ENCODE data around the gene POU2F1. TPM values are rescaled to one million over a fixed set of nuclear protein-coding genes. Genes with fewer than 3 reads are reported as not detected.

POU2F1 gene
- total and polyA plus RNA-seq, 11 donors, result 2.4 to 13.4 (median 8.8) TPM

DNA sequence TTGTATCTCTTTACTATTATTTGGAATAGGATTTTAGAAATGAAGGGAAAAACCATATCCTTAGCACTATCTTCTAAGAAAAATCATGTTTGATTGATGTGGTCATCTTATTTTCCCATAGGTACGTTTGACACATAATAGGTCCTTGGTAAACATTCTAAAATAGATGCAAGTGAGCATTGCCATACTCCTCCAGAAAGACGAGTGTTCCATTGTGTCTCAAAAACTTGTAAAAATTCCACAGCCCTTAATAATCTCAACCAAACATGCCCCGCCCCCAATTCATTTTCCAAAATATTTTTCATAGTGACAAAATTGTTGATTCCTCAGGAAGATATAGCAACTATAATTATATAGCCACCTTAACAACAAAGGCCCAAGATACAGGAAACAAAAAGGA, 184.2 kb downstream of the POU2F1 start:
- DNase-seq, result no peak
- Histone ChIP-seq H3K27ac (no peak overlapping the region), H3K9me3 (no peaks in the 10 kb centered on the region), H3K4me3 (no peak overlapping the region), H3K4me1 (peaks cover 0 to 9% (median 0%) of the 10 kb centered on the region in 12 donors), H3K36me3 (peaks cover 0 to 81% (median 28%) of the 10 kb centered on the region in 9 donors), H3K27me3 (no peaks in the 10 kb centered on the region)
- intact Hi-C loops (cut with DNase I), result loop anchor here (5.0 to 10.0 kb wide), 5 partner anchors 127 to 140 kb away; no protein-coding TSS in a partner anchor
- TF ChIP-seq, protein P1, sequence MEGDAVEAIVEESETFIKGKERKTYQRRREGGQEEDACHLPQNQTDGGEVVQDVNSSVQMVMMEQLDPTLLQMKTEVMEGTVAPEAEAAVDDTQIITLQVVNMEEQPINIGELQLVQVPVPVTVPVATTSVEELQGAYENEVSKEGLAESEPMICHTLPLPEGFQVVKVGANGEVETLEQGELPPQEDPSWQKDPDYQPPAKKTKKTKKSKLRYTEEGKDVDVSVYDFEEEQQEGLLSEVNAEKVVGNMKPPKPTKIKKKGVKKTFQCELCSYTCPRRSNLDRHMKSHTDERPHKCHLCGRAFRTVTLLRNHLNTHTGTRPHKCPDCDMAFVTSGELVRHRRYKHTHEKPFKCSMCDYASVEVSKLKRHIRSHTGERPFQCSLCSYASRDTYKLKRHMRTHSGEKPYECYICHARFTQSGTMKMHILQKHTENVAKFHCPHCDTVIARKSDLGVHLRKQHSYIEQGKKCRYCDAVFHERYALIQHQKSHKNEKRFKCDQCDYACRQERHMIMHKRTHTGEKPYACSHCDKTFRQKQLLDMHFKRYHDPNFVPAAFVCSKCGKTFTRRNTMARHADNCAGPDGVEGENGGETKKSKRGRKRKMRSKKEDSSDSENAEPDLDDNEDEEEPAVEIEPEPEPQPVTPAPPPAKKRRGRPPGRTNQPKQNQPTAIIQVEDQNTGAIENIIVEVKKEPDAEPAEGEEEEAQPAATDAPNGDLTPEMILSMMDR (IDR thresholded peaks at IDR 0.05), result no peak
- TF ChIP-seq POLR2A (IDR thresholded peaks at IDR 0.05), result no peak
- no peak for ATAC-seq
- 85 to 88% (median 88%) methylated on average over 3 of the region's 3 CpGs for WGBS, 4 donors

DNA sequence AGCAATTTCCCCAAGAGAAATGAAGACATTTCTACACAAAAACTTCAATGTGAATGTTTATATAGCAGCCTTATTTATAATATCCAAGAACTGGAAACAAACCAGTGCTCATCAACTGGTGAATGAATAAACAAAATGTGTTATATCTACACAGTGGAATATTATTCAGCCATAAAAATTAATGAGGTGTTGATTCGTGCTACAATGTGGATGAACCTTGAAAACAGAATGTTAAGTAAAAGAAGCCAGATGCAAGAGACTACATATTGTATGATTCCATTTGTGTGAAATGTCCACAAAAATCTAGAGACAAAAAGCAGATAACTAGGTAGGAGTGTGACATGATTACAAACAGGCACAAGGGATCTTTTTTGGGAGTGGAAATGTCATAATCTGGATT, 187.7 kb downstream of the POU2F1 start:
- Histone ChIP-seq H3K27ac (no peak overlapping the region), H3K36me3 (peaks cover 0 to 84% (median 32%) of the 10 kb centered on the region in 9 donors), H3K9me3 (no peaks in the 10 kb centered on the region), H3K4me1 (peaks cover 0 to 7% (median 0%) of the 10 kb centered on the region in 12 donors), H3K4me3 (no peak overlapping the region), H3K27me3 (no peaks in the 10 kb centered on the region)
- DNase-seq (no peak), ATAC-seq (no peak)
- TF ChIP-seq, protein P1 (IDR thresholded peaks at IDR 0.05), result no peak
- TF ChIP-seq POLR2A (IDR thresholded peaks at IDR 0.05), result no peak
- WGBS, 4 donors, result 96 to 100% (median 97%) methylated on average over 1 of the region's 1 CpG
- intact Hi-C loops (cut with DNase I), result loop anchor here in 4 of 10 donors (10.0 kb wide), 4 partner anchors 126 to 144 kb away; no protein-coding TSS in a partner anchor

DNA sequence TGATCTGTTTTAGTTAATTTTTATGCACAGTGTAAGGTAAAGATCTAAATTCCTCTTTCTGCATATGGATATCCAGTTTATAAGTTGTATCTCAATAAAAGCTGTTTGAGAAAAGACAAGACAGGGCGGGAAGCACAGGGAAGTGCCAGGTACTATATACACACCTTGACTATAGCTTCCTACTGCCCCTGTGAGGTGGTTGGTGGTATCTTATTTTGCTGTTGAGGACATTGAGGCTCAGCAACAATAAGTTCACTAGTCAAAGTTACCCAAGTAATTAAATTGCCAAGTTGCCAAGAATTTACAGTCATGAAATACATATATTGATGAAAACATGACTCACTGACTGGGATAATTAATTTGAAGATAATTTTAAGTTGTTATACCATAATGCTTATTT, 188.5 kb downstream of the POU2F1 start:
- no peaks in the 10 kb centered on the region for H3K4me1 ChIP-seq
- H3K9me3 ChIP-seq, result no peaks in the 10 kb centered on the region
- ATAC-seq (no peak), DNase-seq (no peak)
- H3K27ac ChIP-seq, result no peak overlapping the region
- peaks cover 0 to 85% (median 36%) of the 10 kb centered on the region in 9 donors for H3K36me3 ChIP-seq
- no peak overlapping the region for H3K4me3 ChIP-seq
- TF ChIP-seq POLR2A (IDR thresholded peaks at IDR 0.05), result no peak
- TF ChIP-seq, protein P1 (IDR thresholded peaks at IDR 0.05), result no peak
- H3K27me3 ChIP-seq, result no peaks in the 10 kb centered on the region
- 89 to 100% (median 97%) methylated on average over 1 of the region's 1 CpG for WGBS, 4 donors
- intact Hi-C loops (cut with DNase I), result loop anchor here in 4 of 10 donors (10.0 kb wide), 4 partner anchors 126 to 144 kb away; no protein-coding TSS in a partner anchor

DNA sequence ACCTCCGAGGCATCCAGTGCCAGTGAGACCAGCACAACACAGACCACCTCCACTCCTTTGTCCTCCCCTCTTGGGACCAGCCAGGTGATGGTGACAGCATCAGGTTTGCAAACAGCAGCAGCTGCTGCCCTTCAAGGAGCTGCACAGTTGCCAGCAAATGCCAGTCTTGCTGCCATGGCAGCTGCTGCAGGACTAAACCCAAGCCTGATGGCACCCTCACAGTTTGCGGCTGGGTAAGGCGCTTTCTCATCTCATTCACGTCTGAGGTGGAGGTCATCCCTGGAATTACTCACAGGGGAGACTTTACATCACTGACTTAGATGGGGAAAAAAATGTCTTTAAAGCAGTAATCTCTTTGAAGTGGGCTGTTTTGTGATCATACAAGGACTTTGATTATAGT, 191.4 kb downstream of the POU2F1 start:
- TF ChIP-seq, protein P1 (IDR thresholded peaks at IDR 0.05), result no peak
- TF ChIP-seq POLR2A (IDR thresholded peaks at IDR 0.05), result no peak
- no peaks in the 10 kb centered on the region for H3K9me3 ChIP-seq
- H3K27ac ChIP-seq, result no peak overlapping the region
- no peaks in the 10 kb centered on the region for H3K27me3 ChIP-seq
- no peak overlapping the region for H3K4me3 ChIP-seq
- intact Hi-C loops (cut with DNase I), result no loop called here
- H3K4me1 ChIP-seq, result no peaks in the 10 kb centered on the region
- ATAC-seq (no peak), DNase-seq (no peak)
- peaks cover 0 to 86% (median 47%) of the 10 kb centered on the region in 9 donors for H3K36me3 ChIP-seq
- 87 to 96% (median 92%) methylated on average over 4 of the region's 4 CpGs for WGBS, 4 donors
